Stimulated activated CD8-positive, alpha-beta memory T cell treated with anti-CD3 and anti-CD28 coated beads, Interleukin-7, amount 100 ng/mL, for 1 hour (primary cell): ENCODE results near the gene FCGR3B.
A peak's percentile ranks its signal among the peaks of the same experiment; 100 is the strongest.
"Not testable (repeated sequence)": the region's sequence is repeated elsewhere in the genome, so short reads cannot be mapped to it uniquely, and the experiment has no call there.

Experiments used
- DNase-seq, 2 donors: peaks; one replicate each; pipeline ENCODE4 v3.0.0-alpha.2; 2020; ENCODE audit warnings: low read depth in 2 of 2

FCGR3B gene

DNA sequence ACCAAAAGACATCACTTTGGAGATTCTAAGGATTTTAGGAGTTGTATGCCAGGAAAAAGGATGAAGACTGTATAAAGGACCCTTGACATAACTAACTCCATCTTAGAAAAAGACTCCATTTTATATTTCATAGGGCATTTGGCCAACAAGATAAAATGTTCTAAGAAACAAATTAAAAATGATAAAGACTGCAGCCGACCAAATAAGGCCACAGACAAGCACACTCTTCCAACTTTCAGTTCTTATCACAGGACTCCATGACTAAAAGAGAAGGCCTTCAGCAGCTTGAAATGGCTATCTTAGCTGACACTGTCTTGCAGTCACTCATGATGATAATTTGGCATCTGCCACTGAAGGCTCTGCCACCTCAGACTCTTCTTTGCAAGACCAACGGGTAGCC is 8.2 kb upstream of the FCGR3B start:
- not testable (repeated sequence) for DNase-seq

- not testable (repeated sequence) for DNase-seq
Measured at GRCh38 chr1:161638251-161638993, 7.4 kb upstream of the FCGR3B start.

DNA sequence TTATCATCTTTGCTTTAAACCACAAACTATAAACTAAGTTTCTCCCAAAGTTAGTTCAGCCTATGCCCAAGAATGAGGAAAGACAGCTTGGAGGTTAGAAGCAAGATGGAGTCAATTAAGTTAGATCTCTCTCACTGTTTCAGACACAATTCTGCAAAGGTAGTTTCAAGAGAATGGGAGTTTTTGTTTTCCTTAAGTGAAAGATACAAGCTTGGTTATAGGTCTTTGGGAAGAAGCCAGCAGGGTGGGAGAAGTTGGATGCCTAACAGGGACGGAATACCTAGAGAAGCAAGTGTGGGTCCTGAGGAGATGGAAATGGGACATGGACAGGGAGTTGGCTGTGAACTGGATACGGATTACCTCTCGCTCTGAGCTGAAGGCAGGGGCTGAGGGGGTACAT is 6.0 kb upstream of the FCGR3B start:
- not testable (repeated sequence) for DNase-seq

GRCh38 chr1:161636189-161636782 is 5.3 kb upstream of the FCGR3B start:
- not testable (repeated sequence) for DNase-seq

- not testable (repeated sequence) for DNase-seq
Measured at GRCh38 chr1:161634993-161635392, 4.0 kb upstream of the FCGR3B start.

DNA sequence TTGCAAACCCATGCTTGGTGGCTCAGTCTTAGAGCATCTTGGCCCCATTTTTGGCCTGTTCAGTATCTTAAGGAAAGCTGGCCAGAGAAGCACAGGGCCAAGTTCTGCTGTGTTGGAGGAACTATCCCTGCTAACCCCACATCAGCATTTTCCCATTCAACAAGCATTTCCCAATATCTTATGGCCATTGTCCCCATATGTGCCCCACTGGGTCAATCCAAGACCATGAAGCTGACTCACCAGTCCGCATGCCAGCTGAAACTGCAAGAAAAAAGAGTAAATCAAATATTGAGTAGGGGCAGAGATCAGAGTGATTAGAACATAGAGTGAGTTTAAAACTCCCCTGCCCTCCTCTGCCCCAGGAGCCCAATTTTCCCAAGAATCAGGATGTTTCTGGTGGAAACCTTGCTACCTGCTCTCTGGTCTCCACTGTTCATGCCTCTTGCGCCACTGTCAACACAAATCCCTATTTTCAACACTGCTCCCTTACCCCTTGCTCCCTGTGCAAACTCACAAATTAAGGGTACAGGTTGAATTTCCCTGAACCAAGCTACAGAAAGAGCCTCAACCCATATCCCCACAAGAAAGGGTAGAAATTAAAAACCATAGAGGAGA is 741 bp downstream of the FCGR3B start:
- DNase-seq = not testable (repeated sequence)

- DNase-seq = not testable (repeated sequence)
Measured at GRCh38 chr1:161626445-161627146, 4.4 kb downstream of the FCGR3B start.

DNA sequence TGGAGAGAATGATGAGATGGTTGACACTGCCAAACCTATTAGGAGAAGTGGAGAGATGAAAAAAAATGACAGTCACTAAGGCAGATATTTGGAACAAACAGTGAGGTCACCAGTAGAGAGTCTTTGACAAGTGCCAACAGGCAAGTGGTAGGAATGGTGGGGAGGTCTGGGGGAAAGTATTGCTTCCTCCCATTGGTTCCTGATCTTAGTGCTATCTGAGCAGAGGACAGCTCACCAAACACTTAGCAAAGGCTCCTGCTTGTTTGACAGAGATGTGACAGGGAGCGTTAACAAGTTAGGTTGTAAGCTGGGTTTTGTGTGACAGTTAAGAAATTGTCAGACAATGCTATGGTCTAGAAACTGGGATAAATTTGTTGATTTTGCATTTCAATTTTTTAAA is 6.4 kb downstream of the FCGR3B start:
- DNase-seq = not testable (repeated sequence)

GRCh38 chr1:161623401-161624051 is 7.5 kb downstream of the FCGR3B start:
- DNase-seq = not testable (repeated sequence)

DNA sequence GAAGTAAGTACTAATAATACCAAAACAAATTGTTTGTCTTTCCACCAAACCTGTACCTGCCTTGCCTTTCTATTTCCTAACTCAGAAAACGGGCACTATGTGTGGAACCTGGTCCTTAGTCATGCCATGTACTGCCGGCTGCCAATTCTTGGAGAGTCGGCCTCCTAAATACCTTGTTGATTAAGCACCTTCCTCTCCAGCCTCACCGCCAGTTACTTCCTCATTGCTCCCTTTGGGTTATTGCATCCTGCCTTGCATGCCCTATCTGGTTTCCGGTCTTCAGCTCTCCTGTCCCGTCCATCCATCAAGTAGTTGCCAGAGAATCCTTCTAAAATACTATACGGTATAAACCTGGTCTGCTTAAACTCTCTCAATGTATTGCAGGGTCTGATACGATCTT is 8.9 kb downstream of the FCGR3B start:
- not testable (repeated sequence) for DNase-seq

DNA sequence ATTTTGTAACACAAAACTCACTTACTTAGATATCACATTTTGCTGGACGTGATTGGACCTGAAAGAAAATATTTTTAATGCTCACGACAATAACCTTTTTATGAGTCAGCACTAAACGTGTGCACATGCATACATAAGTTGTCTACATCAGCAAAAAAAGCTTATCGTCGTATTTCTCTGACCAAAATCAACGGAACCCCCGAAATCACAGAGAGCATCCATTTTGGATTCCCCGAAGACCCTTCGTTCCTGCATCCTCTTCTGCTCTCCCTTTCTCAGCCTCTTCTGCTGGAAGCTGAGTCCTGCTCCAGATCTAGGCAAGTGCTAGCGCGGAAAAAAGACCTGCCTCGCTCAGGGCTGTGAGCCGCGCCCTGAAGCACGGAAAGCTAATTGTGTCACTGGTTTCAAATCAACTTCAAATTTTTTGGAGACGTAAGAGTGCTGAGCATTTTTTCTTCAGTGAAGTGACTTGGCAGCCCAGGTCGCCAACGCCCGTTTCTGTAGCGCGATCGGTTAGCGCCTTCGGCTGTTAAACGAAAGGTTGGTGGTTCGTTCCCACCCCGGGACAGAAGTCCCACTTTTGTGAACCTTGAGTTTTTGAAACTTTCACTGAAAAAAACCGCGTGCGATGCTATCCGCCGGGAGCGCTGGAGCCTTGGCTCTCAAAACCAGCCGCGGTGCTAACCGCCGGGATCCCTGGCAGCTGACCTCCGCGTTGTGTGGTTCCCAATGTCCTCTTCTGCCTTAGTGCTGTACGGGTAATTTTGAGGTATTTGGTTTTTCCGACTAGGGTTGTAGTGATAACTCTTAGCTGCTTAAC is 9.6 kb downstream of the FCGR3B start:
- DNase-seq = peak; percentile 27 to 60

DNA sequence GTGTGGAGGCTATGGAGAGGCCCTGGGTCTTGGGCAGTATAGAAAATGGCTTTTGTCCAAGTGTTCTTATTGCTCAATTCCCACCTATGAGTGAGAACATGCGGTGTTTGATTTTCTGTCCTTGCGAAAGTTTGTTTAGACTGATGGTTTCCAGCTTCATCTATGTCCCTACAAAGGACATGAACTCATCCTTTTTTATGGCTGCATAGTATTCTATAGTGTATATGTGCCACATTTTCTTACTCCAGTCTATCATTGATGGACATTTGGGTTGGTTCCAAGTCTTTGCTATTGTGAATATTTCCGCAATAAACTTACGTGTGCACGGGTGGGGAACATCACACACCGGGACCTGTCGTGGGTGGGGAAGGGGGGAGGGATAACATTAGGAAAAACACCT is 10.6 kb downstream of the FCGR3B start:
- DNase-seq = not testable (repeated sequence)

- not testable (repeated sequence) for DNase-seq
Measured at GRCh38 chr1:161618517-161618916, 12.5 kb downstream of the FCGR3B start.

GRCh38 chr1:161616417-161616816 is 14.6 kb downstream of the FCGR3B start:
- not testable (repeated sequence) for DNase-seq

GRCh38 chr1:161613142-161613514 is 17.8 kb downstream of the FCGR3B start:
- not testable (repeated sequence) for DNase-seq

GRCh38 chr1:161612322-161613141 is 18.4 kb downstream of the FCGR3B start:
- DNase-seq = peak; percentile 62 to 82

DNA sequence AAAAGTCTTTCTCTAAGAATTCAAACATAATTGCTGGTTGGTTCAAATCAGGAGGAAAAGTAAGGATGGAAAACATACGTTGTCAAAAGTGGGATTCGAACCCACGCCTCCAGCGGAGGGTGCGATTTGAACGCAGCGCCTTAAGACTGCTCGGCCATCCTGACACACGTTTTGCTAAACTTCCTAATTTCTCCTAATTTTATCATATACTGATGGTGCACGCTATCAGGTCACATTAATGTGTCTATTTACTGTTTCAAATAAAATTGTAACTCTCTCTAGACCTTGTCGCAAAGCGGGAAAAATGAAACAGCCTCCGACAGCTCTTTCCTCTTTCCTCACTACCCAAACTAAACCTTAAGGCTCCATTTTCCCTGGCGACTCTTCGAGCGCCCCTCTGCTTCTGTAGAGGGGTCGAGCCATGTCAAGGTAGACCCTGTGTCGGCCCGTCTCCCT is 19.1 kb downstream of the FCGR3B start:
- DNase-seq = not testable (repeated sequence)

DNA sequence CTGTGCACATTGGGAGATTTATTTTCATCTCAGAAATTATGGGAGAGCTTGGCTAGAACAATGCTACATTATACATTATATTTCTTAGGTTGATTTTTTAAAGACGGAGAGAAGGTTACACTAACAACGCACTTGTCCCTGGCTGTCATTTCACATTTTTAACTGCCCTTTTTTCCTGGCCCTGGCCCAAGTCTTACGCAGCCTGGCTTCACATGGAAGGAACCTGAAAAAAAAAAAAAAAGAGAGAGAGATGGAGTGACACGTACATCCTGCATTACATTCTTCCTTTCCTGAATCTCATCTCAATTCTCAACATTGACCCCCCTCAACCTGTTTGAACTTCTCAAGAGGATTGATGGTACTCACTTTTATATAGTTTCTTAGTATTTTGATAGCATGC is 20.8 kb downstream of the FCGR3B start:
- not testable (repeated sequence) for DNase-seq

DNA sequence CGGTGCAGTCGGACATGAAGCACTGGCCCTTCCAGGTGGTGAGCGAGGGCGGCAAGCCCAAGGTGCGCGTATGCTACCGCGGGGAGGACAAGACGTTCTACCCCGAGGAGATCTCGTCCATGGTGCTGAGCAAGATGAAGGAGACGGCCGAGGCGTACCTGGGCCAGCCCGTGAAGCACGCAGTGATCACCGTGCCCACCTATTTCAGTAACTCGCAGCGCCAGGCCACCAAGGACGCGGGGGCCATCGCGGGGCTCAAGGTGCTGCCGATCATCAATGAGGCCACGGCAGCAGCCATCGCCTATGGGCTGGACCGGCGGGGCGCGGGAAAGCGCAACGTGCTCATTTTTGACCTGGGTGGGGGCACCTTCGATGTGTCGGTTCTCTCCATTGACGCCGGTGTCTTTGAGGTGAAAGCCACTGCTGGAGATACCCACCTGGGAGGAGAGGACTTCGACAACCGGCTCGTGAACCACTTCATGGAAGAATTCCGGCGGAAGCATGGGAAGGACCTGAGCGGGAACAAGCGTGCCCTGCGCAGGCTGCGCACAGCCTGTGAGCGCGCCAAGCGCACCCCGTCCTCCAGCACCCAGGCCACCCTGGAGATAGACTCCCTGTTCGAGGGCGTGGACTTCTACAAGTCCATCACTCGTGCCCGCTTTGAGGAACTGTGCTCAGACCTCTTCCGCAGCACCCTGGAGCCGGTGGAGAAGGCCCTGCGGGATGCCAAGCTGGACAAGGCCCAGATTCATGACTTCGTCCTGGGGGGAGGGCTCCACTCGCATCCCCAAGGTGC is 24.2 kb downstream of the FCGR3B start:
- not testable (repeated sequence) for DNase-seq
